IPS DF 6.9 (cell line): ENCODE data around the gene PCED1B.

Experiments
- DNase-seq: peaks from one replicate; pipeline ENCODE4 v3.0.0-alpha.2; 2013; ENCODE audit warnings: low read depth, low spot score
- H3K27ac ChIP-seq: one replicate; pipeline ENCODE4 v1.5.1; 2013; ENCODE audit warnings: low read length, control low read depth
- H3K27me3 ChIP-seq: 2 replicates; pipeline ENCODE4 v1.6.1; 2013; ENCODE audit warnings: mild to moderate bottlenecking, low read length; ENCODE audit not compliant: control insufficient read depth, insufficient read depth
- H3K36me3 ChIP-seq: 2 replicates; pipeline ENCODE4 v1.6.1; 2013; ENCODE audit warnings: low read length; ENCODE audit not compliant: control insufficient read depth, insufficient read depth
- H3K4me1 ChIP-seq: 2 replicates; pipeline ENCODE4 v1.6.1; 2013; ENCODE audit warnings: low read length; ENCODE audit not compliant: control insufficient read depth, insufficient read depth
- H3K4me3 ChIP-seq: 2 replicates; pipeline ENCODE4 v1.5.1; 2013; ENCODE audit warnings: mild to moderate bottlenecking, low read length
- H3K9me3 ChIP-seq: 2 replicates; pipeline ENCODE4 v1.6.1; 2013; ENCODE audit warnings: low read length, inconsistent platforms; ENCODE audit not compliant: control insufficient read depth, insufficient read depth
- WGBS: extraction: QIAGEN DNeasy Blood & Tissue Kit; methylation state at CpG from one replicate; pipeline ENCODE4 v1.1.7; 2013; ENCODE audit warnings: mixed read lengths, missing lambda C conversion rate; ENCODE audit not compliant: insufficient read length, insufficient coverage; 5-methylcytosine and 5-hydroxymethylcytosine counted together

The PCED1B gene

GRCh38 chr12:47067176-47067575, 12.2 kb upstream of the PCED1B start:
- no CpG with 5 or more reads among the region's 1 CpG for WGBS
- H3K4me1 ChIP-seq = peaks cover 2% of the 10 kb centered on the region
- H3K36me3 ChIP-seq = no peaks in the 10 kb centered on the region
- H3K27me3 ChIP-seq = no peaks in the 10 kb centered on the region
- no peak for DNase-seq
- no peak overlapping the region for H3K27ac ChIP-seq
- H3K9me3 ChIP-seq = no peaks in the 10 kb centered on the region
- H3K4me3 ChIP-seq = no peak overlapping the region

- no peak for DNase-seq
- Histone ChIP-seq H3K27me3 (no peaks in the 10 kb centered on the region), H3K36me3 (no peaks in the 10 kb centered on the region), H3K9me3 (no peaks in the 10 kb centered on the region), H3K4me1 (peaks cover 2% of the 10 kb centered on the region), H3K27ac (no peak overlapping the region), H3K4me3 (no peak overlapping the region)
- no CpG with 5 or more reads among the region's 5 CpGs for whole genome bisulfite sequencing
These were observed 11.5 kb upstream of the PCED1B start for GRCh38 chr12:47067771-47068431.

- WGBS = no CpG with 5 or more reads among the region's 6 CpGs
- Histone ChIP-seq H3K4me1 (peaks cover 2% of the 10 kb centered on the region), H3K4me3 (no peak overlapping the region), H3K9me3 (no peaks in the 10 kb centered on the region), H3K36me3 (no peaks in the 10 kb centered on the region), H3K27me3 (no peaks in the 10 kb centered on the region), H3K27ac (no peak overlapping the region)
- DNase-seq = no peak
These were observed 10.9 kb upstream of the PCED1B start for GRCh38 chr12:47068539-47068938.

- H3K36me3 ChIP-seq = no peaks in the 10 kb centered on the region
- no CpG with 5 or more reads among the region's 1 CpG for WGBS
- H3K4me1 ChIP-seq = peaks cover 2% of the 10 kb centered on the region
- no peak overlapping the region for H3K27ac ChIP-seq
- no peak overlapping the region for H3K4me3 ChIP-seq
- no peak for DNase-seq
- H3K9me3 ChIP-seq = no peaks in the 10 kb centered on the region
- H3K27me3 ChIP-seq = no peaks in the 10 kb centered on the region
These were observed 9.1 kb upstream of the PCED1B start for GRCh38 chr12:47070310-47070709.

GRCh38 chr12:47071241-47071852, 8.1 kb upstream of the PCED1B start:
- Histone ChIP-seq H3K27ac (no peak overlapping the region), H3K9me3 (no peaks in the 10 kb centered on the region), H3K4me3 (no peak overlapping the region), H3K36me3 (no peaks in the 10 kb centered on the region), H3K4me1 (peaks cover 2% of the 10 kb centered on the region), H3K27me3 (no peaks in the 10 kb centered on the region)
- WGBS = no CpG with 5 or more reads among the region's 5 CpGs
- DNase-seq = no peak

- H3K36me3 ChIP-seq = no peaks in the 10 kb centered on the region
- no peak overlapping the region for H3K4me3 ChIP-seq
- no peak for DNase-seq
- H3K4me1 ChIP-seq = peaks cover 2% of the 10 kb centered on the region
- H3K27ac ChIP-seq = no peak overlapping the region
- H3K27me3 ChIP-seq = peaks cover 7% of the 10 kb centered on the region
- H3K9me3 ChIP-seq = no peaks in the 10 kb centered on the region
- no CpG with 5 or more reads among the region's 3 CpGs for WGBS
These were observed 5.5 kb upstream of the PCED1B start for GRCh38 chr12:47073951-47074350.

GRCh38 chr12:47074757-47075156, 4.7 kb upstream of the PCED1B start:
- H3K9me3 ChIP-seq = no peaks in the 10 kb centered on the region
- no CpG with 5 or more reads among the region's 2 CpGs for WGBS
- no peak overlapping the region for H3K4me3 ChIP-seq

GRCh38 chr12:47075192-47076084, 4.0 kb upstream of the PCED1B start:
- Histone ChIP-seq H3K4me3 (no peak overlapping the region), H3K9me3 (no peaks in the 10 kb centered on the region), H3K27ac (no peak overlapping the region), H3K27me3 (peaks cover 7% of the 10 kb centered on the region), H3K4me1 (peaks cover 2% of the 10 kb centered on the region), H3K36me3 (no peaks in the 10 kb centered on the region)
- no CpG with 5 or more reads among the region's 7 CpGs for WGBS
- DNase-seq = no peak

More at GRCh38 chr12:47074757-47075156, 4.7 kb upstream of the PCED1B start:
- H3K27ac ChIP-seq = no peak overlapping the region
- H3K36me3 ChIP-seq = no peaks in the 10 kb centered on the region
- H3K4me1 ChIP-seq = peaks cover 2% of the 10 kb centered on the region
- DNase-seq = no peak
- peaks cover 7% of the 10 kb centered on the region for H3K27me3 ChIP-seq

GRCh38 chr12:47077206-47078085, 2.0 kb upstream of the PCED1B start:
- H3K4me3 ChIP-seq = no peak overlapping the region
- no peaks in the 10 kb centered on the region for H3K9me3 ChIP-seq
- WGBS = no CpG with 5 or more reads among the region's 17 CpGs
- peaks cover 7% of the 10 kb centered on the region for H3K27me3 ChIP-seq
- H3K4me1 ChIP-seq = peaks cover 2% of the 10 kb centered on the region
- no peak for DNase-seq
- H3K36me3 ChIP-seq = no peaks in the 10 kb centered on the region
- no peak overlapping the region for H3K27ac ChIP-seq

- DNase-seq = no peak
- Histone ChIP-seq H3K4me3 (no peak overlapping the region), H3K36me3 (no peaks in the 10 kb centered on the region), H3K4me1 (peaks cover 2% of the 10 kb centered on the region), H3K27ac (no peak overlapping the region), H3K27me3 (peaks cover 7% of the 10 kb centered on the region), H3K9me3 (no peaks in the 10 kb centered on the region)
- WGBS = no CpG with 5 or more reads among the region's 8 CpGs
These were observed 1.4 kb upstream of the PCED1B start for GRCh38 chr12:47078086-47078395.
